CD4-positive, alpha-beta T cell treated with Interleukin-1 beta for 1 hour (primary cell): ENCODE measurements around the gene GID4.

Experiments
- DNase-seq, 2 donors: peaks; one replicate each; pipeline ENCODE4 v3.0.0-alpha.2; 2020 to 2022

The GID4 gene

DNA sequence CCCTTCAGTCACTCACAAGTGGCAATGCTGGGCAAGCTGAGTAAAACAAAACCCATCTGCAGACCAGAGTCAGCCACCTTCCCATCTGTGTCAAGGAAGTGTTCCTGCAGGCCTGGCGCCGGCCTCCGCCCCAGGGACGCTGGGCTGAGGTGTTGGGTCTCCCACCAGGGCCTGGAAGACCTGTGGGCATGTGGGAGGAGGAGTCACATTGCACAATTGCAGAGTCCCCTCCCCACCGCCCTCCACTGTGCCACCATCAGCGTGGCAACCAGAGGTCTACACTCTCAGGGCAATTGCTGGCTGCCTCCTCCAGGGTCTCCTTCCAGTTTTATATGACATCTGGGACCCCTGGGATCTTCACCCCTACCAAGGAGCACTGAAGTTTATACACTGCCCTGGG lies 66.4 kb downstream of the GID4 start:
- DNase-seq: no peak

- no peak for DNase-seq
These were observed 67.0 kb downstream of the GID4 start for GRCh38 chr17:18106211-18106610.

GRCh38 chr17:18107061-18107790 lies 68.0 kb downstream of the GID4 start:
- DNase-seq: no peak

DNA sequence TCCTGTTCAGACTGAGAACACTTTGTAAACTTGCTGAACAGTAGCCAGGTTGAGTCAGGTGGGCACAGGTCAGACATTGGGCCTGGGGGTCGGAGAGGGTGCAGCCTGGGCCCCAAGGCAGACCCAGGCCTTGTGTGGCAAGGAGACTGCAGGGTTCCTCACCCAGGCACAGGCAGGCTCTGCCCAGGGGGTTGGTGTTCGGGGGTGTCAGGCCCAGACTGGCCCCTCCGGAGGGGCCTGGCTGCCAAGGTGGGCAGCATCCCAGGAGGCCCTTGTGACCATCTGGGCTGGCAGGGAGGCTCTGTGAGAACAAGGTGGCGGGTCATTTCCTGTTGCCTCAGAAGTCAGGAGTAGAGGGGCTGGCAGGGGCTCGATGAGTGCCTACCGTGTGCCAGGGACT lies 68.8 kb downstream of the GID4 start:
- DNase-seq: no peak

DNA sequence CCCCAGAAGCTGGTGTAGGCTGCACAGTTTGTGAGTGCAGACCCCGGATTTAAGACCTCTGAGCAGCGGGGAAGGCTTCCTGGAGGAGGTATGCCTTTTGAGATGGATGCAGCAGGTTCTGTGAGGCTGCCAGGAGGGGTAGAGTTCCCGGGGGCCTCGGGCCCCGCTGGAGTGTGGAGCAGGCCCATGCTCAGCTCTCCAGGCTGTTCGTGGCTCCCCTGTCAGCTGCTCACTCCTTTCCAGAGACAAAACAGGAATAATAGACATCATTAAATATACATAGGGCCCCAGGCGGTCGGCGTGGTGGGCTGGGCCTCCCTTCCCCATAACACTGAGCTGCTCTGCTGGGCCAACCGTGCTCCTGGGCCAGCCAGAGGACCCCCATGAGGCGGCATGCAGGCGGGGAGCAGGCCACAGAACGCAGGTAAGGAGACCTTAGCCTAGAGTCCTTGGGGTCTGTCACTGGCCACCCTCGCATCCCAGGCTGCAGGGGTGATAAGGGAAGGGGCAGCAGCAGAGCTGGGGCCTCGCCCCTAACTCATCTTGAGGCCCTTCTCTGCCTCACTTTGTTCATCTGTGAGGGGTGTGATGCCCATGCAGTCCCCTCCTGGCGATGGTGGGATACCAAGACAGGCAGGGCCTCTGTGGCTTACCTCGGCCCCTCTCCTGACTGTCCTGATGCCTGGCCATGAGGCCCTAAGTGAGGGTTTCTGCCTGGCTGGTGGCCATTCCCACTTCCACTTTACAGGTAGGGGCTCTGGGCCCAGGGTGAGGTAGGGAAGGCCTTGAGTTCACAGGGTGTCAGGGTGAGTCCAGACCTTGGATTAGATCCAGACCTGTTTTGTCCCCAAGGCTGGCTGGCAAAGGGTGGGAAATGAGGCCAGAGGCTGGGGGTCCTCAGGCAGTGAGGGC lies 69.4 kb downstream of the GID4 start, which contains the start of gene MYO15A:
TSS of gene MYO15A (plus strand) at position 356 of the 912 bp plus-strand sequence. CDS start 10,045 bp downstream, outside the sequence.
- no peak for DNase-seq

GRCh38 chr17:18109935-18110485 lies 70.8 kb downstream of the GID4 start:
- no peak for DNase-seq

DNA sequence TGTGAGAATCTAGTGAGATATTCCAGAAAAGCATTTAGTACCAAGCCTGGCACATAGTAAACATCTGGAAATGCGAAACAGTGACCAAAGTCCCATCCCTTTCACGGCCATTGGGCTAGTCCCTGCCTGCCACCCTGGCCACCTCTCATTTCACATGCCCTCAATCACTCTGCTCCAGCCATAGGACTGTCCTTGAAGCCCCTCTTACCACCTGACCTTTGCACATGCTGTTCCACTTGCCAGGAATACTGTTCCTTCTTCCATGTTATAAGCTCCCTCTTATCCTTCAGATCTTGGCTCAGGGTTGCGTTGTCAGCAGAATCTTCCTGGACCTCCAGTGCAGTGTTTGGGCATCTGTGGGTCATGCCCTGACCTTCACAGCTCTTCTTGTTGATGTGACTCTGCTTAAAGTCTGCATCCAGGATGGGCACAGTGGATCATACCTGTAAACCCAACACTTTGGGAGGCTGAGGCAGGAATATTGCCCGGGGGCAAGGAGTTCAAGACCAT lies 71.5 kb downstream of the GID4 start:
- DNase-seq: no peak

GRCh38 chr17:18111330-18111971 lies 72.2 kb downstream of the GID4 start:
- no peak for DNase-seq

DNA sequence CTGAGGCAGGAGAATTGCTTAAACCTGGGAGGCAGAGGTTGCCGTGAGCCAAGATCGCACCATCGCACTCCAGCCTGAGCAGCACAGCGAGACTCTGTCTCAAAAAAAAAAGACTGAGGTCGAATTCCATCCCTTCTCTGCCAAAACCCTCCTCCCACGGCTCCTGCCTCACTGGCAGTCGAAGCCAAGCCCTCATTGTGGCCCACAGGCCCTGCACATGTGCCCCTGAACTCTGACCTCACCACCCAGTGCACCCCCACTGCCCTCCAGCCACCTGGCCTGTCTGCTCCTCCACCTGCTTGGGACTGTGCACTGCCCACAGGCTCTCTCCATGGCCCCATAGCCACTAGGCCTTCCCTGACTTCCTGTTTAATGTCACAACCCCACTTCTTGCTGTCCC lies 76.3 kb downstream of the GID4 start:
- no peak for DNase-seq

GRCh38 chr17:18116078-18116477 lies 76.9 kb downstream of the GID4 start:
- no peak for DNase-seq

DNA sequence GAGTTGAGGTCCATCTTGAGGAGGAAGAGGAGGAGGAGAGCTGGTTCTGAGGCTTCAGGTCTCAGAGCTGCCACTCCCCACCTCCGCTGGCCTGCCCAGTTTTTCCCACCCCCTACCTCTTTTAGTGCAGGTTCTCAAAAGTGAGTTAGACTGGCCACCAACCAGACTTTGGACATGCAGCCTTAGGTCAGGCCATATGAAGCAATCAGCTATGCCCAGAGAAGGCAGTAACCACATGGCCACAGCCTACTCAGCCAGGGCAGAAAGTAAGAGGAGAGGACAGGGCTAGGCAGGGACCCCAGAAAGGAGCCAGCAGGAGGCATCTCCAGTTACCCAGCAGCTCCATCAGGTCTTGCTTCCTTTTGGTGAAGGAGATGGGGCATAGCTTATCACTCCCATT lies 78.3 kb downstream of the GID4 start:
- no peak for DNase-seq
